ENCODE measurements around the gene TPT1. TPM values are rescaled to one million over a fixed set of nuclear protein-coding genes. Genes with fewer than 3 reads are reported as not detected.
"Not testable (repeated sequence)": the region's sequence is repeated elsewhere in the genome, so short reads cannot be mapped to it uniquely, and the experiment has no call there.

TPT1 gene
- total and polyA plus RNA-seq, 2 experiments from 2014 or later = 1,047 to 6,453 TPM

GRCh38 chr13:45301263-45301662, 39.7 kb downstream of the TPT1 start:
- Histone ChIP-seq H3K79me2 (no peaks in the 10 kb centered on the region), H3K36me3 (replicated peaks; ENCODE audit: insufficient read depth, low read depth) (no peaks in the 10 kb centered on the region), H3K9me2 (replicated peaks; ENCODE audit: insufficient read depth) (no peaks in the 10 kb centered on the region), H3K4me3 (no peak overlapping the region), H3K27me3 (no peaks in the 10 kb centered on the region), H3K27ac (no peak overlapping the region), H4K20me1 (ENCODE audit: insufficient read depth, poor library complexity, severe bottlenecking) (no peaks in the 10 kb centered on the region), H3K4me2 (no peak overlapping the region), H3K4me1 (ENCODE audit: insufficient read depth) (no peaks in the 10 kb centered on the region), H3K9me3 (ENCODE audit: low read depth) (no peaks in the 10 kb centered on the region), H2AFZ (no peak overlapping the region)
- DNase-seq (ENCODE audit: low spot score) = no peak
- TF ChIP-seq EZH2phosphoT487 (IDR thresholded peaks at IDR 0.05; ENCODE audit: low read depth, severe bottlenecking, unreplicated experiment) (no peak), EZH2 (IDR thresholded peaks at IDR 0.05; ENCODE audit: borderline replicate concordance) (no peak)
- TF ChIP-seq, protein P1, sequence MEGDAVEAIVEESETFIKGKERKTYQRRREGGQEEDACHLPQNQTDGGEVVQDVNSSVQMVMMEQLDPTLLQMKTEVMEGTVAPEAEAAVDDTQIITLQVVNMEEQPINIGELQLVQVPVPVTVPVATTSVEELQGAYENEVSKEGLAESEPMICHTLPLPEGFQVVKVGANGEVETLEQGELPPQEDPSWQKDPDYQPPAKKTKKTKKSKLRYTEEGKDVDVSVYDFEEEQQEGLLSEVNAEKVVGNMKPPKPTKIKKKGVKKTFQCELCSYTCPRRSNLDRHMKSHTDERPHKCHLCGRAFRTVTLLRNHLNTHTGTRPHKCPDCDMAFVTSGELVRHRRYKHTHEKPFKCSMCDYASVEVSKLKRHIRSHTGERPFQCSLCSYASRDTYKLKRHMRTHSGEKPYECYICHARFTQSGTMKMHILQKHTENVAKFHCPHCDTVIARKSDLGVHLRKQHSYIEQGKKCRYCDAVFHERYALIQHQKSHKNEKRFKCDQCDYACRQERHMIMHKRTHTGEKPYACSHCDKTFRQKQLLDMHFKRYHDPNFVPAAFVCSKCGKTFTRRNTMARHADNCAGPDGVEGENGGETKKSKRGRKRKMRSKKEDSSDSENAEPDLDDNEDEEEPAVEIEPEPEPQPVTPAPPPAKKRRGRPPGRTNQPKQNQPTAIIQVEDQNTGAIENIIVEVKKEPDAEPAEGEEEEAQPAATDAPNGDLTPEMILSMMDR (IDR thresholded peaks at IDR 0.05; ENCODE audit: poor library complexity) = no peak
- 75% methylated on average over 11 of the region's 11 CpGs for WGBS (ENCODE audit: low lambda C conversion rate, missing lambda C conversion rate)

- H2AFZ ChIP-seq = no peak overlapping the region
- no peak overlapping the region for H3K27ac ChIP-seq
- DNase-seq (ENCODE audit: low spot score) = no peak
- no peaks in the 10 kb centered on the region for H3K79me2 ChIP-seq
- H3K4me1 ChIP-seq (ENCODE audit: insufficient read depth) = no peaks in the 10 kb centered on the region
- no peaks in the 10 kb centered on the region for H3K9me2 ChIP-seq (replicated peaks; ENCODE audit: insufficient read depth)
- no peaks in the 10 kb centered on the region for H3K27me3 ChIP-seq
- H4K20me1 ChIP-seq (ENCODE audit: insufficient read depth, poor library complexity, severe bottlenecking) = no peaks in the 10 kb centered on the region
- no peaks in the 10 kb centered on the region for H3K36me3 ChIP-seq (replicated peaks; ENCODE audit: insufficient read depth, low read depth)
- TF ChIP-seq EZH2phosphoT487 (IDR thresholded peaks at IDR 0.05; ENCODE audit: low read depth, severe bottlenecking, unreplicated experiment) (no peak), EZH2 (IDR thresholded peaks at IDR 0.05; ENCODE audit: borderline replicate concordance) (no peak)
- TF ChIP-seq, protein P1 (IDR thresholded peaks at IDR 0.05; ENCODE audit: poor library complexity) = no peak
- WGBS (ENCODE audit: low lambda C conversion rate, missing lambda C conversion rate) = 70% methylated on average over 9 of the region's 9 CpGs
- H3K4me2 ChIP-seq = no peak overlapping the region
- H3K9me3 ChIP-seq (ENCODE audit: low read depth) = no peaks in the 10 kb centered on the region
- H3K4me3 ChIP-seq = no peak overlapping the region
These were observed 40.6 kb downstream of the TPT1 start for GRCh38 chr13:45300190-45300985.

DNA sequence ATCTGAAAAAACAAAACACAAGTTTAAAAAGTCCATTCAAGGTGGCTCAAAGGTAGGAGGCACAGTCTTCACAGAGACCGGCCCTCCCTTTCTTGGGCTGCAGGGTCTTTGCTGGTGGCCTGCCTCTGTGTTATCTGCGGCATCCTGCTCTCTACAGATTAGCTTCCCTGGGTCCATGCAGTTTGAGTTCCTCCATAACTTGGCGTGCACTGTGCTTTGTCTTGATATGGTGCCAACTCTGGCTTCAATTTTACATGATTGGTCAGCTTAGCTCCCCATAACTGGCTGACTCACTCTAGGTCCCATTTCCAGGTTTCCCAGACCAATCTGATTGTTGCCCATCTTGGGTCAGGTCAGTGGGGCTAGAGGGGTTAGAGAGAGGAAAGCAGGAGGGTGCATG, 41.8 kb downstream of the TPT1 start:
- Histone ChIP-seq H3K4me1 (ENCODE audit: insufficient read depth) (no peaks in the 10 kb centered on the region), H3K9me3 (ENCODE audit: low read depth) (no peaks in the 10 kb centered on the region), H2AFZ (no peak overlapping the region), H3K79me2 (no peaks in the 10 kb centered on the region), H3K27ac (no peak overlapping the region), H3K4me3 (no peak overlapping the region), H4K20me1 (ENCODE audit: insufficient read depth, poor library complexity, severe bottlenecking) (no peaks in the 10 kb centered on the region), H3K9me2 (replicated peaks; ENCODE audit: insufficient read depth) (no peaks in the 10 kb centered on the region), H3K27me3 (no peaks in the 10 kb centered on the region), H3K36me3 (replicated peaks; ENCODE audit: insufficient read depth, low read depth) (no peaks in the 10 kb centered on the region), H3K4me2 (no peak overlapping the region)
- WGBS (ENCODE audit: low lambda C conversion rate, missing lambda C conversion rate) = 88% methylated on average over 3 of the region's 3 CpGs
- TF ChIP-seq EZH2phosphoT487 (IDR thresholded peaks at IDR 0.05; ENCODE audit: low read depth, severe bottlenecking, unreplicated experiment) = no peak
- TF ChIP-seq, protein P1 (IDR thresholded peaks at IDR 0.05; ENCODE audit: poor library complexity) = no peak
- TF ChIP-seq EZH2 (IDR thresholded peaks at IDR 0.05; ENCODE audit: borderline replicate concordance) = no peak
- no peak for DNase-seq (ENCODE audit: low spot score)

- H3K27me3 ChIP-seq; H3K4me2 ChIP-seq; H2AFZ ChIP-seq; H4K20me1 ChIP-seq (ENCODE audit: insufficient read depth, poor library complexity, severe bottlenecking); H3K9me3 ChIP-seq (ENCODE audit: low read depth); DNase-seq (ENCODE audit: low spot score); H3K4me1 ChIP-seq (ENCODE audit: insufficient read depth); H3K27ac ChIP-seq; H3K4me3 ChIP-seq; H3K36me3 ChIP-seq (replicated peaks; ENCODE audit: insufficient read depth, low read depth); H3K79me2 ChIP-seq; H3K9me2 ChIP-seq (replicated peaks; ENCODE audit: insufficient read depth): not testable (repeated sequence)
- 100% methylated on average over 3 of the region's 3 CpGs for WGBS (ENCODE audit: low lambda C conversion rate, missing lambda C conversion rate)
These were observed 42.4 kb downstream of the TPT1 start for GRCh38 chr13:45298550-45298949.
